Measurements from ENCODE around the gene TCN1.
"Not testable (repeated sequence)": the region's sequence is repeated elsewhere in the genome, so short reads cannot be mapped to it uniquely, and the experiment has no call there.

The TCN1 gene, protein sequence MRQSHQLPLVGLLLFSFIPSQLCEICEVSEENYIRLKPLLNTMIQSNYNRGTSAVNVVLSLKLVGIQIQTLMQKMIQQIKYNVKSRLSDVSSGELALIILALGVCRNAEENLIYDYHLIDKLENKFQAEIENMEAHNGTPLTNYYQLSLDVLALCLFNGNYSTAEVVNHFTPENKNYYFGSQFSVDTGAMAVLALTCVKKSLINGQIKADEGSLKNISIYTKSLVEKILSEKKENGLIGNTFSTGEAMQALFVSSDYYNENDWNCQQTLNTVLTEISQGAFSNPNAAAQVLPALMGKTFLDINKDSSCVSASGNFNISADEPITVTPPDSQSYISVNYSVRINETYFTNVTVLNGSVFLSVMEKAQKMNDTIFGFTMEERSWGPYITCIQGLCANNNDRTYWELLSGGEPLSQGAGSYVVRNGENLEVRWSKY

DNA sequence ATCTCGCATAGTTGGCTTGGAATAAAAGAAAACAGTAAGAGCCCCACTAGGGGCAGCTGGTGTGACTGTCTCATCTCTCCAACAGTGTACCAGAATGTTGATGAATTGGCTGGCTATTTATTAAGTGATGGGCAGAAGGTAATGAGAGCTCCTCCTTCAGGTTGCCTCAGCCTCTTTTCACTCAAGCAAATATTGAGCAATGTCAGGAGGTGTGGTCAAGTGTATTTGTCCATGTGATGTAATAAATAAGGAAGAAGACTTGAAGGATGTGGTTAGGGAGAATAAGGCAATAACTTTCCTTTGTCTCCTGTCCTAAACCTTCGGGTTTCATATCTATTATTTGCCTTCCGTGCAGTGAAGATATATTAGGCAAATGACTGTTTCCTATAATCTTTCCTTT lies at the start of gene TCN1:
Gene TCN1, minus strand, starts transcription at position 91 of the 400 bp plus-strand sequence. Its CDS starts 17 bp downstream, at position 74.
- DNase-seq (ENCODE audit: low read depth in 2 of 2), result no peak

DNA sequence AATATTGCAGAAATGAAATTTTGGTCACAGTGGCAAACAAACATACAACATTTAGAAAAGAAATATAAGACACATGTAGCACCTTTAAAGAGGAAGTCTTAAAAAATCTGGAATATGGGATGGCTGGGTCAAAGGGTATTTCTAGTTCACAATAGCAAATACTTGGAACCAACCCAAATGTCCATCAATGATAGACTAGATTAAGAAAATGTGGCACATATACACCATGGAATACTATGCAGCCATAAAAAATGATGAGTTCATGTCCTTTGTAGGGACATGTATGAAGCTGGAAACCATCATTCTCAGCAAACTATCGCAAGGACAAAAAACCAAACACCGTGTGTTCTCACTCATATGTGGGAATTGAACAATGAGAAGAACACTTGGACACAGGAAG lies 37.3 kb upstream of the TCN1 start:
- not testable (repeated sequence) for DNase-seq (ENCODE audit: low read depth in 2 of 2)

DNA sequence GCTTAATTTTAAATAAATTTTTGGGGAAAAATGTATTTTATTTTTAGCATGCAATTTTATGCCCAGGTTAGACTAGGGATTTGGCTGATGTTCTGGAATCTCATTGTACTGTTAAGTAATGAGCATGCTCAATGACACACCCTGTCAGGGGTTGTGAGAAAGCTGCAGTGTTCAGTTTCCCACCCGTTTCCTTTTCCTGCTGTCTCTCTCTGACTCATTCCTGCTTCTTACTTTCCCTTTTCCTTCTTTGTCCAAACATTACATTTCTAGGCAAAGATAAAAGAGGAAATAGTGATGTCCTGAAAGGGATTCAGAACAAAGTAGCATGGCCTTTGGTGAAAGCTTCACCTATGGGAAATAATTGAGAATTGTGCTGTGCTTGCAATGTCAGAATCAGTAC lies 35.0 kb upstream of the TCN1 start:
- no peak for DNase-seq (ENCODE audit: low read depth in 2 of 2)

DNA sequence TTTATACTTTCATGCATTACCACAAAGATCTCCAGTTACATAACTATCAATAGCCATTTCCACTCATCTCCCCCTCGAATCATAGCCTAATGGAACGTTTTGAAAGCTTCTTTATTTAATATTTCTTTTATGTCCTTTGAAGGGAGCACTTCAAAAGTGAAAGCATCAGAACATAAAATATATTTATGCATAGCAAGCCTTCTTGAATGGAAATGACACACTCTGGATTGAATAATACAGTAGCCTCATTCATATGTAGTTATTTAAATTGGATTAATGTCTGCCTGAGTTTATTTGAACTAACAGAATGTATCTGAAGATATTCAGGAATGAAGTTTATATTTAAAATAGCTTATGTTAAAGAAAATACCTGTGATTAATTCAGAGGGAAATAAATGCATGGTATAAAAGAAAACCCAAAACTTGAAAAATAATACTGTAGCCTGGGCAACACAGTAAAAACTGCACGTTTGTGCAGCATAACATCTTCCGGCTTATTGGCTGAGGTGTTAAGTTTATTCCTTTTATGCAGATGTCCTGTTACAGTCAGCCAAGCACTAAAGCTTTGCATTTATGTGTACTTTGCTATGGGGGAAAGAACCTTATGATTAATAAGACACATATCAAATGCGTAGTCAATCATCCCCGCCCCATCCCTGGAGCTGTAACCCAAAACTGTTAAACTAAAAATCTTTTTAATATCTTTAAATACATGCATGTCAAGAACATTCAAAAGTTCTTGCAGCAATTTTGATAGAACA lies 34.3 kb upstream of the TCN1 start:
- DNase-seq (ENCODE audit: low read depth in 2 of 2), result no peak

DNA sequence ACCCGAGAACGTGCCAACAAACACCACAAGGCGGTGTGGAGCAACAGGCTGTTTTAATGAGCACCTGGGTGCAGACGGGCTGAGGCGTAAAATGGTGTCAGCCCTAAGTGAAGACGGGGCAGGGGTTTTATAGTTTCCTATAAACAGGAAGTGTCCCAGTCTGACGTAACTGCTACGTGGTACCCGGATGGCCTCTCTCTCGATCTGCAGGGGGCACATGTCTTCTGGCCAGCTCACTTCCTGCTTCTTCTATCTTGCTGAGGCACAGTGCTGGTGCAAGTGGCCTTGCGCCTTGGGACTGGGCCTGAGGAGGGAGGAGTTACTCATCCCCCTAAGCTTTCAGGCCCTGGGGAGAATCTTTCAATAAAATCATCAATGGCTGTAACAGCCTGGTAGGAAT lies 33.2 kb upstream of the TCN1 start:
- no peak for DNase-seq (ENCODE audit: low read depth in 2 of 2)

DNA sequence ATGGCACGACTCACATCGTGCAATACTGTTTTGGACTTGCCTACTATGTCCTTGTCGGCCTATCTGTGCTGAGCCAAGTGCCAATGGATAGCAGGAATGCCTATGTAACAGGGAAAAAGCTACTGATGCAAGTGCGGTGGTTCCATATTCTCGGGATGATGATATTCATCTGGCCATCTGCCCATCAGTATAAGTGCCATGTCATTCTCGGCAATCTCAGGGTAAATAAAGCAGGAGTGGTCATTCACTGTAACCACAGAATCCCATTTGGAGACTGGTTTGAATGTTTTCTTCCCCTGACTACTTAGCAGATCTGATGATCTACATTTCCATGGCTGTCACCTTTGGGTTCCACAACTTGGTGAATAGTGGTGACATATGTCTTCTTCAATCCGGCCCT lies 32.4 kb upstream of the TCN1 start:
- DNase-seq (ENCODE audit: low read depth in 2 of 2), result no peak

DNA sequence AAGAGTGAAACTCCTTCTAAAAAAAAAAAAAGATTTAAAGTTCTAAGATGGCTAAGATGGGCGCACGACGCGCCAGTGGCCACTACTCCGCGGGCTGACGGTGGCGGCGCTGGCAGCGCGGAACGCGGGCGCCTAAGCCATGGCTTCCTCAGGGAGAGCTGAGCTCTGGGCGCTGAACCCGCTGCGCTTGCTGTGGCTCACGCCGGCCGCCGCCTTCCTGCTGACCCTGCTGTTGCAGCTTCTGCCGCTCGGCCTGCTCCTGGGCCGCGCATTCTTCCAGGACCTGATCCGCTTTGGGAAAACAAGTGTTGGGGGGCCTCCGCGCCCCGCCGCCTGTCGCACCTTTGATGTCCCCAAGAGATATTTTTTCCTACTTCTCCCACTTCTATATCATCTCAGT lies 31.8 kb upstream of the TCN1 start:
- no peak for DNase-seq (ENCODE audit: low read depth in 2 of 2)

DNA sequence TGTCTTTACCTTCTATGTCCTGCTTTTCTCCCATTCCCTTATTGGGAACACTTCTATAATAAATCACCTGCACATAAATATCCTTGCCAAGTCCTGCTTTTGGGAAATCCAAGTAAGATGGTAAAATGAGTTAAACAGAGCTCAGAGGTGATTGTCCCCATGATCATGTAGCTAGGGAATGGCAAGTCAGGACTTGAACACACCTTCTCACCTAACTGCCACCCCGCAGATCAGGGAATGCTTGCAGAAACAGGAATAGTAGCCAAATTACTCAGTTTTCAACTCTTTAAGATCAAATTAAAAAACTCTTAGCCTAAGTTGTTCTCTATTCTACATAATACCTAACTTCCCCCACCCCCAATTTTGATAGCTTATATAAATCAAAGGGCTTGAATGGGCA lies 28.3 kb upstream of the TCN1 start:
- DNase-seq (ENCODE audit: low read depth in 2 of 2), result no peak

DNA sequence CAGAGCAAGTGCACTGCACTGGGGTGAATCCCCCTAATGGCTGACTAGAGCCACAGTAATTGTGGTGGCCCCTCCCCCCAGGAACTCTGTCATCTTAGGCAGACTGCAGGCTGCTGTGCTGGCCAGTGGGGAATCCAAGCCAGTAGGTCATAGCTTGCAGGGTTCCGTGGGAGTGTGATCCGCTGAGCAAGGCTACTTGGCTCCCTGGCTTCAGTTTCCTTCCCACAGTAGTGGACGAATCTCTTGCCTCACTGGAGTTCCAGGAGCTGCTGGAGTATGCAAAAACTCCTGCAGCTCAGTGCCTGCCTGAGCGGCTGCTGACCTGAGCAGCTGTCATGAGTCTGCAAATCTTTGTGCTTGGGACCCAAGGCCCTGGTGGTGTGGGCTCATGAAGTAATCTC lies 25.5 kb upstream of the TCN1 start:
- DNase-seq (ENCODE audit: low read depth in 2 of 2), result no peak

DNA sequence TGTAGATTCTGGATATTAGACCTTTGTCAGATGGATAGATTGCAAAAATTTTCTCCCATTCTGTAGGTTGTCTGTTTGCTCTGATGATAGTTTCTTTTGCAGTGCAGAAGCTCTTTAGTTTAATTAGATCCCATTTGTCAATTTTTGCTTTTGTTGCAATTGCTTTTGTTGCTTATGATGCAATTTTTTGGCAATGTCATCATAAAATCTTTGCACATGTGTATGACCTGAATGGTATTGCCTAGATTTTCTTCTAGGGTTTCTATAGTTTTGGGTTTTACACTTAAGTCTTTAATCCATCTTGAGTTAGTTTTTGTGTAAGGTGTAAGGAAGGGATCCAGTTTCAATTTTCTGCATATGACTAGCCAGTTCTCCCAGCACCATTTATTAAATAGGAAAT lies 20.9 kb upstream of the TCN1 start:
- not testable (repeated sequence) for DNase-seq (ENCODE audit: low read depth in 2 of 2)

DNA sequence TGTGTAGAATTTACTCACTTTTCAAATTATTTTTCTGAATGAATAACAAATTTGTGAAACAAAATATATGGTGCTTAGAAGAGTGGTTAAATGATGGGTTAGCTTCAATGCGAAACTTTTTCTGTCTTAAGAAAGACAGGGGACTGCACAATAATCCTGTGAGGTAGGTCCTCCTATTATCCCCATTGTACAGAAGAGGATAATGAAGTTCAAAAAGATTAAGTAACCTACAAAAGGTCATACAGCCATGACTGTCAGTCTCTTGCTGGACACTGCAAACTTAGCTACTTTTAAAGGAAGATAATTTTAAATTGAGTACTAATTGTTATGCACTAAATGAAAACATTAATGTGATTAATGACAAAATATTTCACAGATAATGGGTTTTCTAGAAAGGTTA lies 17.3 kb upstream of the TCN1 start:
- no peak for DNase-seq (ENCODE audit: low read depth in 2 of 2)

DNA sequence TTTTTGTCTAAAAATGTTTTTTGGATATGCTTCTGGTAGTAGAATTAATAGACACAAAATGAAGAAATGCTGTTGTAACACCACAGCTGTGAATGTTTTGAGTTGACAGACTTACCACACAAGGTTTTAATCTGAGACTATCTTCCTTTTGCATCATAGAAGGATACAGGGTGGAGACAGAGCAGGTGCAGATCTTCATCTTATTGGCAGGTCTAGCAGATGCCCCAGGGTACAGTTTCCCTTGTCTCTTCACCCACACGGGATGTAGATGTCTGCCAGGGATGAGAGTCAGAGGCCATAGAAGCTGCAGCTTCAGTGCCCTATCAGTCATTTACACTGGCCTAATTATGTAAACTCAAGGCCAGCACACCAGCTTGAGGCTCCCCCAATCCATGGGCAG lies 13.3 kb upstream of the TCN1 start:
- no peak for DNase-seq (ENCODE audit: low read depth in 2 of 2)

DNA sequence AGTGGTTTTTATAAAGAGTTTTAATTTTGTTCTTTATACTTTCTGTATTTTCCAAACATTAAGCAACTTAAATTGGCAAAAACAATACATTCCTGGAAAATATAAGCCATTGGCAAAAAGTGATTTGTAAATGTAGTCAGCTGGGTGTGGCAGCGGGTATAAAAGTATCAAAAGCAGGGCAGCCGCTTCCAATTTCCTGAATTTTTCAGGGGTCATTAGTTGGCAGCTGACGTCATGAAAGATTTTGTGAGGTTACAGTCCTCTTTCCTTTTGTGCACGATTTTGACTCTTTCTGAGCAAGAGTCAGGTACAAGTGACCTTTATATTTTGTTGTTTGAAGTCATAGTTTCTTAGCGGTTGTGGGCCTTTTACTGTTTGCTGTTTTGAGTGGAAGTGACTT lies 12.3 kb upstream of the TCN1 start, which contains the start of gene OOSP3:
Gene OOSP3, plus strand, starts transcription at position 208 of the 400 bp plus-strand sequence. Its CDS starts 27 bp downstream, at position 235.
- DNase-seq (ENCODE audit: low read depth in 2 of 2), result no peak

DNA sequence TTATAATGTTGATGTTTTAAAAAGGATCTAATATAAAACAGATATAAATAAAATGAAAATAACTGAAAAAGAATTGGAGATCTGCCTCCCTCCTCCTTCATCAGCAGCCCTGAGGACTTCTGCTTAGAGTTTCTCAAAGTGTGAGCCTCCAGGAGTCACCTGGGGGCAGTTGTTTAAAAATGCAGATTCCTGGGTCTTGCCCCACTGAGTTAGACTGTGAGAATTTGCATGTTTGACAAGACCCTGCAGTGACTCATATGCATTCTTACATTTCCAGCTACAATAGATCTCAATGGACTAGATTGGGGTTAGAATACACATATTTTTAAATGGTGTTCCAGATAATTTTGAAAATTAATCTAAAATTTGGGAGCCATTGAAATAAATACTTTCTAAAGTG lies 11.5 kb upstream of the TCN1 start:
- no peak for DNase-seq (ENCODE audit: low read depth in 2 of 2)

DNA sequence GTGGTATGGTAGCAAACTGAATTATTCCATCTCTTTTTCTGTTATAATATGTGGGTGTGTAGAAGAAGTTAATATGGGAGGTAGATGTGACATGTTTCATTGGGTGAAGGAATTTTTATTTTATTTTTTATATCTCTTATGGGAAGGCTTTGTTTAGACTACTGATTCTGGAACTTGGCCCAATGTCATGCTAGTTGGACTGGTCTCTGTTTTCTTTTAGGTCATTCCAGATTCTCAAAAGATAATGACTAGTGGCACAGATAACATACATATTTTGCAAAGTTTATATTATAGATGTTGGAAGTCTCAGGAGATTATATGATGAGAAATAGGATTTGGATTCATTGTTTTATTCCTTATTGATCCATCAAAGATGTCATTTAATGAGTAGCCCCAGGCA lies 11.0 kb upstream of the TCN1 start:
- DNase-seq (ENCODE audit: low read depth in 2 of 2), result no peak

DNA sequence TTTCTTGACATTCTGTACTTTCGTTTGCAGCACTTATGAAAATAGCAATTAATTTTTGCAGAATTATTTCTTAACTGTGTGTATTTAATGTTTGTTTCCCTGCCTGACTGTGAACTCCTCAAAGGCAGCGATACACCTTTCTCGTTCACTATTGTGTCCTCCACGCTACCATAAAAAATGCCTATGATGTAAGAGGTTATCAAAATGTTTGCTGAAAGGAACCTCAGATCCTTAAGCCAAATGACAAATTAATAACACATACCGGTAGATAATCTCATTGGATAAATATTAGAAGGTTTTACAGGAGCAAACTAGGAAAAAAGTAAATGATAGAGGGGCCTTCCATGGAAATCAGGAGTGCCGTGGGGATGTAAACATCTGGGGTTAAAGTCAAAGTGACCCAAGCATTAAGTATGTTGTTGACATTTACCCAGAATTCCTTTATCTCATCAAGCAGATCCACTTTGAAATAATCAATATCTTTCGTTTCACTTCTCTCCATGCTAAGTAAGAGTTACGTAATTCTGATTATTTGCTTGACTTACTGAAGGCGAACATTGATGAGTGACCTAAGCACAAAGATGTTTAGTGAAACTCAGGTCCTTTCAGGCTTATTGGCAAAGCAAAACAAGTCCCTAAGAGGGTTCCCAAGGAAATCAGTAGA lies 9.7 kb upstream of the TCN1 start:
- no peak for DNase-seq (ENCODE audit: low read depth in 2 of 2)

DNA sequence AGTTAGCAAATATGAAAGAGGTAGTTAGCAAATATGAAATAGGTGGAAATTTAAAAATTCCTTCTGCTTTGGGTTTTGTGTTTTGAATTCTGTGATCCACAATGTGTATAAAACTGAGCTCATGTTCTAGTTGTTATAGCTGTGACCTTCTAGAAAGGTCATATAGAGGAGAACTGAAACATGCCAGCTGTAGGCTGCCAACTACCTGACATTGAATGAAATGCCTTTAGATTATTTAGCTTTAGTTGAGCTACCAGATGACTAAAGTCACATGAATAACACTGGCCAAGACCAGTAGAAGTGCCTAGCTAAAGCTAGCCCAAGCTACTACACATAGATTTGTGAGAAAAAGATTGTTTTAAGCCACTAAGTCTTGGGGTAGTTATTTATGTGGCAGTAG lies 5.8 kb upstream of the TCN1 start:
- no peak for DNase-seq (ENCODE audit: low read depth in 2 of 2)

DNA sequence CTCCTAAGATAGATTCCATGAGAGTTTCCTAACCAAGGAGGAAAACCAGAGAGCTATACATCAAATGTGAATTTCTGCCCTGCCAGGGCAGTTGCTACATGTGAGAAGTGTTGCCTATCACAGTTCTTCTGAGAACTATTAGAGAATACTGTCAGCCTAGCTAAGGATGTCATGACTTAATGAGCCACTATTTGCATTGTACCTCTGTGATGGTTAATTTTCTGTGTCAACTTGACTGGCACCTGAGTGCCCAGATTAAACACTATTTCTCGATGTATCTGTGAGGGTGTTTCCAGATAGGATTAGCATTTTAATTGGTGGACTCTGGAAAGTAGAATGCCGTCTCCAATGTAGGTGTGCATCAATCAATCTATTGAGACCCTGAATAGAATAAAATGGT lies 1.7 kb upstream of the TCN1 start:
- DNase-seq (ENCODE audit: low read depth in 2 of 2), result no peak

DNA sequence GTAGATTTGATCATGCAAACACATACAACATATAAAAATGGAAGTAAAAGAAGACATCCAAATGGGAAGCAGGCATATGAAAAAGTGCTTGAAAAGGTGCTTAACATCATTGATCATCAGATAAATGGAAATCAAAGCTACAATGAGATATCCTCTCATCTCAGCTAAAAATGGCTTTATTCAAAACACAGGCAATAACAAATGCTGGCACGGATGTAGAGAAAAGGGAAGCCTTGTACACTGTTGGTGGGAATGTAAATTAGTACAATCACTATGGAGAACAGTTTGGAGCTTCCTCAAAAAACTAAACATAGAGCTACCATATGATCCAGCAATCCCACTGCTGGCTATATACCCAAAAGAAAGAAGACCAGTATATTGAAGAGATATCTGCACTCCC lies 549 bp upstream of the TCN1 start:
- no peak for DNase-seq (ENCODE audit: low read depth in 2 of 2)

DNA sequence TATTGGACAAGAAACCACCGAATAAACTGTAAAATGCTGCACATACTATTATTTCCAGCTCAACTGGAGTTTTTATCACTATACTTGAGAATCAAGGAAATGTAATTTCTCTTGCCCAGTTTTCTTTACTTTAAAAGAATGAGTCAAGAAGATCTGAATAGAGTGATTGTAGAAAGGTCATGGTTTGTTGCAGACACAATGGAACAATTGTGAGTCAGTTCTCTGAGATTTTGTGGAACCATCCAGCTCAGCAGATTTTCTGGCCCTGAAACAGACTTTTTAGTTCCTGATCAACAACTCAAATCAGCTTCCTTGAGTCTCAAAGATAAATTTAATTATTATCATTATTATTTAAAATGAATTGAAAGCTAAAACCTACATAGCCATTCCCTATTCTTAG lies 1.3 kb downstream of the TCN1 start:
- no peak for DNase-seq (ENCODE audit: low read depth in 2 of 2)

DNA sequence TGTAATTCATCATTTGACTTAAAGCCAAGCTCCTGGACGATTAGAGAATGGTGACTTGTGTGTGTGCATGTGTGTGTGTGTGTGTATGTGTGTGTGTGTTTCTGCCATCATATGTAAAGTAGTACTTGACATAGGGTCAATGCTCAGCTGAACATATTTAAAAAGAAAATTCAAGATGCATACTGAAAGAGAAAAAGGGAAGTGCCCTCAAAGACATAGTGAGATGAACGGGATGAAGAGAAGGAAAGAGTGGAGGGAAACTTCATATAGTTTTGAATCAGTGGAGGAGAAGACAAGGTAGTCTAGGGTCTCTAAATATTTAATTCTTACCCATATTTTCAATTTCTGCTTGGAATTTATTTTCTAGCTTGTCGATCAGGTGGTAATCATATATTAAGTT lies 4.0 kb downstream of the TCN1 start:
- no peak for DNase-seq (ENCODE audit: low read depth in 2 of 2)

DNA sequence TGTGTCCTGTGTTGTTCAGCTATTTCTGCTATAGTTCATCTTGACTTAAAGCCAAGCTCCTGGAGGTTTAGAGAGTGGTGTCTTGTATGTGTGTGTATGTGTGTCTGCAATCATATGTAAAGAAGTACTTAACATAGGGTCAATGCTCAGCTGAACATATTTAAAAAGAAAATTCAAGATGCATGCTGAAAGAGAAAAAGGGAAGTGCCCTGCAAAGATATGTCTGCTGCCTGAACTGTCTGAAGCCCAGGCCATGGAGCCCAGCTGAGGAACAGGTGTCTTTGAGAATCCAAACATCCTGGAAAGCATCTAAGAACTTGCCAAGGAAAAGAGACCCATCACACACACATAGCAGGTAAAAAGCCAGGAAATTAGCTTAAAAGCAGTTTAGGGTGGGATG lies 6.6 kb downstream of the TCN1 start:
- no peak for DNase-seq (ENCODE audit: low read depth in 2 of 2)

All from stimulated activated CD4-positive, alpha-beta T cell treated with anti-CD3 and anti-CD28 coated beads, Interleukin-4, amount 100 ng/mL, for 48 hours (primary cell).